HepG2 (cell line): Measurements from ENCODE around the gene UBE2M. TPM values are rescaled to one million over a fixed set of nuclear protein-coding genes. Genes with fewer than 3 reads are reported as not detected.

Source experiments
- DR1 ChIP-seq: sonication (generic); formaldehyde crosslinking; IDR thresholded peaks from 2 replicates; pipeline ENCODE4 v1.8.0; 2021; ENCODE audit warnings: mild to moderate bottlenecking, missing genetic modification reagents, inconsistent platforms
- FOXP1 ChIP-seq, 2 experiments: fragments of 450-650 bp in 1 of 2; IDR thresholded peaks; 2 replicates each; pipeline ENCODE4 v1.6.1; 2017 to 2018; ENCODE audit warnings: antibody characterized with exemption in 1 of 2
- GLI4 ChIP-seq: sonication (generic); formaldehyde crosslinking; IDR thresholded peaks from 2 replicates; pipeline ENCODE4 v1.5.1; 2020; ENCODE audit warnings: missing genetic modification reagents, mild to moderate bottlenecking, moderate library complexity, borderline replicate concordance
- HNRNPUL1 ChIP-seq: fragments of 200-400 bp; formaldehyde crosslinking; IDR thresholded peaks from 2 replicates; pipeline ENCODE4 v1.6.1; 2017; ENCODE audit warnings: low read depth, mild to moderate bottlenecking, low read length, moderate library complexity
- MEIS1 ChIP-seq: sonication (generic); formaldehyde crosslinking; IDR thresholded peaks from 2 replicates; pipeline ENCODE4 v1.9.0; 2021; ENCODE audit warnings: mild to moderate bottlenecking, missing genetic modification reagents, moderate library complexity, borderline replicate concordance
- NFKBIZ ChIP-seq: IDR thresholded peaks from 2 replicates; pipeline ENCODE4 v1.6.1; 2018; ENCODE audit warnings: missing genetic modification reagents, missing compliant biosample characterization
- TSC22D2 ChIP-seq: sonication (generic); formaldehyde crosslinking; IDR thresholded peaks from 2 replicates; pipeline ENCODE4 v1.5.1; 2020; ENCODE audit warnings: missing genetic modification reagents, mild to moderate bottlenecking, borderline replicate concordance
- ZNF121 ChIP-seq: sonication (generic); formaldehyde crosslinking; IDR thresholded peaks from 2 replicates; pipeline ENCODE4 v1.5.0; 2020; ENCODE audit warnings: mild to moderate bottlenecking, missing genetic modification reagents
- ZNF510 ChIP-seq: sonication (generic); formaldehyde crosslinking; IDR thresholded peaks from 2 replicates; pipeline ENCODE4 v1.4.0; 2020; ENCODE audit warnings: low read depth, mild to moderate bottlenecking, missing genetic modification reagents
- polyA plus RNA-seq, 8 experiments: library from polyadenylated mRNA; depleted of rRNA in 3 of 8; stranded (reverse) in 7 of 8; unstranded in 1 of 8; fragments of >200 nt; fragmentation: Illumina TruSeq in 4 of 8; extraction: Trizol in 4 of 8; gene quantifications; 2 replicates each; pipeline versions ENCODE4 v1.2.1 to v1.2.3, GENCODE V29; 2011 to 2016; ENCODE audit warnings: low read depth in 4 of 8, missing spikeins in 1 of 8, mixed read lengths in 1 of 8; ENCODE audit not compliant: insufficient read depth in 1 of 8
- total RNA-seq, 5 experiments: library from RNA; depleted of rRNA; stranded (reverse); fragments of >200 nt; fragmentation: Illumina TruSeq; extraction: Trizol; gene quantifications; 2 replicates each; pipeline ENCODE4 v1.2.3, GENCODE V29; 2016; ENCODE audit warnings: low read depth in 1 of 5
- TF ChIP-seq, protein P1 (sequence below), 2 experiments: sonication (generic) in 1 of 2; formaldehyde crosslinking in 1 of 2; IDR thresholded peaks; 2 replicates each; pipeline versions ENCODE4 v1.6.1 to v1.9.0; 2014 to 2022; ENCODE audit warnings: antibody characterized with exemption in 1 of 2, borderline replicate concordance in 1 of 2, inconsistent platforms in 1 of 2, low read depth in 1 of 2, missing genetic modification reagents in 1 of 2
- TF ChIP-seq, protein P2 (sequence below): IDR thresholded peaks from 2 replicates; pipeline ENCODE4 v1.6.1; 2016
- TF ChIP-seq, protein P3 (sequence below): sonication (generic); formaldehyde crosslinking; IDR thresholded peaks from 2 replicates; pipeline ENCODE4 v1.5.0; 2020; ENCODE audit warnings: mild to moderate bottlenecking, missing genetic modification reagents, borderline replicate concordance
- TF ChIP-seq, protein P4 (sequence below): sonication (generic); formaldehyde crosslinking; IDR thresholded peaks from 2 replicates; pipeline ENCODE4 v1.9.0; 2021; ENCODE audit warnings: missing genetic modification reagents, borderline replicate concordance
- TF ChIP-seq, protein P5 (sequence below): sonication (generic); formaldehyde crosslinking; IDR thresholded peaks from 2 replicates; pipeline ENCODE4 v1.8.1; 2023; ENCODE audit warnings: mild to moderate bottlenecking, missing genetic modification reagents, borderline replicate concordance

The UBE2M gene
- total and polyA plus RNA-seq, 2 of the 13 experiments (the other 11 are each of a cell fraction or from before 2014, with no cell fraction given) = 36.2 to 50.3 TPM

DNA sequence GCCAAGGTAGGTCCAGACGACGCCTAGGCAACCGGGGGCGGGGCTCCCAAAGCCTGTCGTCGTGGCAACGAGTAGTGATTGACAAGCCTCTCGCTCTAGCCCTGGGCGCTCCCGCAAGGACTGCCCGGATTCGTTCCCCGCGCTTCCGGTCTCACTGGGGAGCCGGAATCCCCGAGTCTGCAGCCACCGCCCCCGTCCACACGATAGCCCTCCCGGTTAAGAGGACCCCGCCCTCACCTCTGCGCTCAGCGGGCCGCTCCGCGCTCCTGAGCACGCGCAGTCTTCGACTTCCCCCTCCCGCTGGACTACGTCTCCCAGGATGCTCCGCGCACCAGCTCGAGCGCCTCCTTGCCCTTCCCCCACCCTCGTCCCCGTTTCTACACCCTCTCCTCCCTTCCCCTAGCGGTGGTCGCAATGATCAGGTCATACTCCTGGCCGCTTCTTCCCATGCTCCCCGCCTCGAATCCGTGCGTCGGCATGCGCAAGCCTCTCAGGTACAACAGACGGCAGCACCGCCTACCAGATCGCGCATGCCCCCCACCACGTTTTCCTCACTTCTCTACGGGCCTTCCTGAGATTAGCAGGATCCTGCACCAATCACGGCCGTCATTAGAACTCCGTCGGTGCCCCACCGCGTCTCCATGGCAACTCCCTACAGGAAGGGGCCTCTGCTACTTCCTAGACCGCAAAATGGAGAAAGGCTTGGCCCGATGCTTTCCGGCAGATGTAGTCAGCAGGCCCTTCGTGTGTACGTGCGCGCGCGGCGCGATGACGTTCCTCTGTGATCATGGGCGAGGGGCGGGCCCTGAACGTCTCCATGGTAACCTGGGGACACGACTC is 14.6 kb upstream of the UBE2M start, which contains the start of gene MZF1 (continued):
- TF ChIP-seq, protein P1, sequence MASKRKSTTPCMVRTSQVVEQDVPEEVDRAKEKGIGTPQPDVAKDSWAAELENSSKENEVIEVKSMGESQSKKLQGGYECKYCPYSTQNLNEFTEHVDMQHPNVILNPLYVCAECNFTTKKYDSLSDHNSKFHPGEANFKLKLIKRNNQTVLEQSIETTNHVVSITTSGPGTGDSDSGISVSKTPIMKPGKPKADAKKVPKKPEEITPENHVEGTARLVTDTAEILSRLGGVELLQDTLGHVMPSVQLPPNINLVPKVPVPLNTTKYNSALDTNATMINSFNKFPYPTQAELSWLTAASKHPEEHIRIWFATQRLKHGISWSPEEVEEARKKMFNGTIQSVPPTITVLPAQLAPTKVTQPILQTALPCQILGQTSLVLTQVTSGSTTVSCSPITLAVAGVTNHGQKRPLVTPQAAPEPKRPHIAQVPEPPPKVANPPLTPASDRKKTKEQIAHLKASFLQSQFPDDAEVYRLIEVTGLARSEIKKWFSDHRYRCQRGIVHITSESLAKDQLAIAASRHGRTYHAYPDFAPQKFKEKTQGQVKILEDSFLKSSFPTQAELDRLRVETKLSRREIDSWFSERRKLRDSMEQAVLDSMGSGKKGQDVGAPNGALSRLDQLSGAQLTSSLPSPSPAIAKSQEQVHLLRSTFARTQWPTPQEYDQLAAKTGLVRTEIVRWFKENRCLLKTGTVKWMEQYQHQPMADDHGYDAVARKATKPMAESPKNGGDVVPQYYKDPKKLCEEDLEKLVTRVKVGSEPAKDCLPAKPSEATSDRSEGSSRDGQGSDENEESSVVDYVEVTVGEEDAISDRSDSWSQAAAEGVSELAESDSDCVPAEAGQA (IDR thresholded peaks at IDR 0.05; ENCODE audit: low read depth) = peak; percentile 98
- TF ChIP-seq, protein P1 (CRISPR knock-in tag; IDR thresholded peaks at IDR 0.05; ENCODE audit: borderline replicate concordance) = no peak
- TF ChIP-seq, protein P2, sequence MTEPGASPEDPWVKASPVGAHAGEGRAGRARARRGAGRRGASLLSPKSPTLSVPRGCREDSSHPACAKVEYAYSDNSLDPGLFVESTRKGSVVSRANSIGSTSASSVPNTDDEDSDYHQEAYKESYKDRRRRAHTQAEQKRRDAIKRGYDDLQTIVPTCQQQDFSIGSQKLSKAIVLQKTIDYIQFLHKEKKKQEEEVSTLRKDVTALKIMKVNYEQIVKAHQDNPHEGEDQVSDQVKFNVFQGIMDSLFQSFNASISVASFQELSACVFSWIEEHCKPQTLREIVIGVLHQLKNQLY = no peak
- TF ChIP-seq FOXP1 (IDR thresholded peaks at IDR 0.05) (no peak), FOXP1 (CRISPR knock-in tag; IDR thresholded peaks at IDR 0.05) (no peak), TSC22D2 (CRISPR knock-in tag) (peak; percentile 59; the same call in 1 of the 2 replicates), DR1 (CRISPR knock-in tag) (0 out of 2 replicates have a peak, but pooled peaks have one; percentile 30), MEIS1 (CRISPR knock-in tag) (no peak; the same call in 1 of the 2 replicates), ZNF510 (CRISPR knock-in tag) (peak; percentile 92; the same call in 1 of the 2 replicates), HNRNPUL1 (no peak), GLI4 (CRISPR knock-in tag) (peak; percentile 63; the same call in 1 of the 2 replicates), NFKBIZ (0 out of 2 replicates have a peak, but pooled peaks have one; percentile 48), ZNF121 (CRISPR knock-in tag) (no peak)
- TF ChIP-seq, protein P3, sequence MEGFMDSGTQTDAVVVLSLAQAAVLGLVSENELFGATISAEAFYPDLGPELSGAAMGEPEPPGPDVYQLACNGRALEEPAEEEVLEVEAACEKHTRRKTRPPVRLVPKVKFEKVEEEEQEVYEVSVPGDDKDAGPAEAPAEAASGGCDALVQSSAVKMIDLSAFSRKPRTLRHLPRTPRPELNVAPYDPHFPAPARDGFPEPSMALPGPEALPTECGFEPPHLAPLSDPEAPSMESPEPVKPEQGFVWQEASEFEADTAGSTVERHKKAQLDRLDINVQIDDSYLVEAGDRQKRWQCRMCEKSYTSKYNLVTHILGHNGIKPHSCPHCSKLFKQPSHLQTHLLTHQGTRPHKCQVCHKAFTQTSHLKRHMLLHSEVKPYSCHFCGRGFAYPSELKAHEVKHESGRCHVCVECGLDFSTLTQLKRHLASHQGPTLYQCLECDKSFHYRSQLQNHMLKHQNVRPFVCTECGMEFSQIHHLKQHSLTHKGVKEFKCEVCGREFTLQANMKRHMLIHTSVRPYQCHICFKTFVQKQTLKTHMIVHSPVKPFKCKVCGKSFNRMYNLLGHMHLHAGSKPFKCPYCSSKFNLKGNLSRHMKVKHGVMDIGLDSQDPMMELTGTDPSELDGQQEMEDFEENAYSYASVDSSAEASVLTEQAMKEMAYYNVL = 0 out of 2 replicates have a peak, but pooled peaks have one; percentile 21
- TF ChIP-seq, protein P4, sequence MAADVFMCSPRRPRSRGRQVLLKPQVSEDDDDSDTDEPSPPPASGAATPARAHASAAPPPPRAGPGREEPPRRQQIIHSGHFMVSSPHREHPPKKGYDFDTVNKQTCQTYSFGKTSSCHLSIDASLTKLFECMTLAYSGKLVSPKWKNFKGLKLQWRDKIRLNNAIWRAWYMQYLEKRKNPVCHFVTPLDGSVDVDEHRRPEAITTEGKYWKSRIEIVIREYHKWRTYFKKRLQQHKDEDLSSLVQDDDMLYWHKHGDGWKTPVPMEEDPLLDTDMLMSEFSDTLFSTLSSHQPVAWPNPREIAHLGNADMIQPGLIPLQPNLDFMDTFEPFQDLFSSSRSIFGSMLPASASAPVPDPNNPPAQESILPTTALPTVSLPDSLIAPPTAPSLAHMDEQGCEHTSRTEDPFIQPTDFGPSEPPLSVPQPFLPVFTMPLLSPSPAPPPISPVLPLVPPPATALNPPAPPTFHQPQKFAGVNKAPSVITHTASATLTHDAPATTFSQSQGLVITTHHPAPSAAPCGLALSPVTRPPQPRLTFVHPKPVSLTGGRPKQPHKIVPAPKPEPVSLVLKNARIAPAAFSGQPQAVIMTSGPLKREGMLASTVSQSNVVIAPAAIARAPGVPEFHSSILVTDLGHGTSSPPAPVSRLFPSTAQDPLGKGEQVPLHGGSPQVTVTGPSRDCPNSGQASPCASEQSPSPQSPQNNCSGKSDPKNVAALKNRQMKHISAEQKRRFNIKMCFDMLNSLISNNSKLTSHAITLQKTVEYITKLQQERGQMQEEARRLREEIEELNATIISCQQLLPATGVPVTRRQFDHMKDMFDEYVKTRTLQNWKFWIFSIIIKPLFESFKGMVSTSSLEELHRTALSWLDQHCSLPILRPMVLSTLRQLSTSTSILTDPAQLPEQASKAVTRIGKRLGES (CRISPR knock-in tag) = no peak
- TF ChIP-seq, protein P5, sequence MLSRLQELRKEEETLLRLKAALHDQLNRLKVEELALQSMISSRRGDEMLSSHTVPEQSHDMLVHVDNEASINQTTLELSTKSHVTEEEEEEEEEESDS (CRISPR knock-in tag) = peak; percentile 73; the same call in 1 of the 2 replicates
